Smooth muscle cell (in vitro differentiated cells): Measurements from ENCODE around the gene LUZP2. TPM values are rescaled to one million over a fixed set of nuclear protein-coding genes. Genes with fewer than 3 reads are reported as not detected.

ENCODE experiments used
- DNase-seq: peaks from one replicate; lab custom pipeline; 2025; ENCODE audit not compliant: unreplicated experiment; lab: John Stamatoyannopoulos, UW
- H2AFZ ChIP-seq: fragments of 200-600 bp; sonication (generic); 2 replicates; pipeline ENCODE4 v1.6.0; 2016; ENCODE audit warnings: antibody characterized with exemption, low read depth, mild to moderate bottlenecking
- H3F3A ChIP-seq: fragments of 200-600 bp; sonication (generic); 2 replicates; pipeline ENCODE4 v1.6.0; 2017; ENCODE audit warnings: antibody characterized with exemption, low read depth
- H3K27ac ChIP-seq: fragments of 200-600 bp; sonication (generic); 2 replicates; pipeline ENCODE4 v1.5.1; 2016; ENCODE audit warnings: low read depth, mild to moderate bottlenecking
- H3K27me3 ChIP-seq: fragments of 200-600 bp; sonication (generic); 2 replicates; pipeline ENCODE4 v1.6.1; 2016; ENCODE audit warnings: low read depth, mild to moderate bottlenecking
- H3K36me3 ChIP-seq: fragments of 200-600 bp; sonication (generic); 2 replicates; pipeline ENCODE4 v1.5.1; 2016; ENCODE audit warnings: low read depth
- H3K4me1 ChIP-seq: fragments of 200-600 bp; sonication (generic); 2 replicates; pipeline ENCODE4 v1.5.1; 2016; ENCODE audit warnings: low read depth
- H3K4me2 ChIP-seq: fragments of 200-600 bp; sonication (generic); 2 replicates; pipeline ENCODE4 v1.6.0; 2016; ENCODE audit warnings: mild to moderate bottlenecking
- H3K4me3 ChIP-seq: fragments of 200-600 bp; sonication (generic); 2 replicates; pipeline ENCODE4 v1.5.1; 2016; ENCODE audit warnings: mild to moderate bottlenecking
- H3K79me2 ChIP-seq: fragments of 200-600 bp; sonication (generic); 2 replicates; pipeline ENCODE4 v1.6.0; 2016; ENCODE audit warnings: low read depth, mild to moderate bottlenecking
- H3K9ac ChIP-seq: fragments of 200-600 bp; sonication (generic); 2 replicates; pipeline ENCODE4 v1.6.0; 2016; ENCODE audit warnings: low read depth
- H3K9me3 ChIP-seq: fragments of 200-600 bp; sonication (generic); replicated peaks from 2 replicates; pipeline ENCODE4 v1.5.1; 2016; ENCODE audit warnings: low read depth
- H4K20me1 ChIP-seq: fragments of 200-600 bp; sonication (generic); 2 replicates; pipeline ENCODE4 v1.6.0; 2016; ENCODE audit warnings: low read depth
- CTCF ChIP-seq: fragments of 200-600 bp; sonication (generic); IDR thresholded peaks from 2 replicates; pipeline ENCODE4 v1.5.1; 2017; ENCODE audit warnings: borderline replicate concordance, mild to moderate bottlenecking, antibody characterized with exemption; ENCODE audit not compliant: insufficient read depth, poor library complexity, severe bottlenecking
- WGBS: methylation state at CpG from one replicate; pipeline ENCODE4 v1.1.7; 2016; ENCODE audit warnings: low lambda C conversion rate; 5-methylcytosine and 5-hydroxymethylcytosine counted together
- polyA plus RNA-seq: library from polyadenylated mRNA; unstranded; fragments of >200 nt; fragmentation: Nextera tagmentation; extraction: Ambion mirVana; gene quantifications from 2 replicates; pipeline ENCODE4 v1.2.1, GENCODE V29; 2016
- total RNA-seq: library from RNA; depleted of rRNA; stranded (reverse); fragments of >200 nt; gene quantifications from 2 replicates; pipeline ENCODE4 v1.2.3, GENCODE V29; 2014

LUZP2 gene
- total and polyA plus RNA-seq, 2 experiments from 2014 or later = 1.1 to 1.3 TPM

GRCh38 chr11:24623121-24623520 is 126.3 kb downstream of the LUZP2 start:
- peak overlapping the region; percentile 22 for H3K4me2 ChIP-seq
- no peaks in the 10 kb centered on the region for H3K4me1 ChIP-seq
- no peak for DNase-seq
- no peaks in the 10 kb centered on the region for H3K79me2 ChIP-seq
- no peaks in the 10 kb centered on the region for H3F3A ChIP-seq
- no peak overlapping the region for H3K4me3 ChIP-seq
- H3K27me3 ChIP-seq = no peaks in the 10 kb centered on the region
- no peaks in the 10 kb centered on the region for H3K36me3 ChIP-seq
- 5% methylated on average over 1 of the region's 1 CpG for WGBS
- TF ChIP-seq CTCF = no peak
- no peaks in the 10 kb centered on the region for H4K20me1 ChIP-seq
- no peak overlapping the region for H3K27ac ChIP-seq
- H2AFZ ChIP-seq = peak overlapping the region; percentile 2
- H3K9me3 ChIP-seq = no peaks in the 10 kb centered on the region
- H3K9ac ChIP-seq = no peak overlapping the region

- no peaks in the 10 kb centered on the region for H3K4me1 ChIP-seq
- no peaks in the 10 kb centered on the region for H4K20me1 ChIP-seq
- H3K36me3 ChIP-seq = no peaks in the 10 kb centered on the region
- no peak overlapping the region for H3K27ac ChIP-seq
- no peaks in the 10 kb centered on the region for H3K79me2 ChIP-seq
- TF ChIP-seq CTCF = no peak
- 69% methylated on average over 2 of the region's 2 CpGs for WGBS
- H2AFZ ChIP-seq = no peak overlapping the region
- no peak overlapping the region for H3K9ac ChIP-seq
- DNase-seq = no peak
- no peak overlapping the region for H3K4me2 ChIP-seq
- no peaks in the 10 kb centered on the region for H3F3A ChIP-seq
- no peaks in the 10 kb centered on the region for H3K9me3 ChIP-seq
- no peaks in the 10 kb centered on the region for H3K27me3 ChIP-seq
- no peak overlapping the region for H3K4me3 ChIP-seq
Observed at GRCh38 chr11:24624432-24624831, 127.6 kb downstream of the LUZP2 start.

- 75% methylated on average over 1 of the region's 1 CpG for WGBS
- Histone ChIP-seq H3F3A (no peaks in the 10 kb centered on the region), H3K4me1 (no peaks in the 10 kb centered on the region), H3K27me3 (no peaks in the 10 kb centered on the region), H4K20me1 (no peaks in the 10 kb centered on the region), H3K79me2 (no peaks in the 10 kb centered on the region), H3K9ac (no peak overlapping the region), H2AFZ (no peak overlapping the region), H3K4me3 (no peak overlapping the region), H3K9me3 (no peaks in the 10 kb centered on the region), H3K27ac (no peak overlapping the region), H3K36me3 (no peaks in the 10 kb centered on the region), H3K4me2 (no peak overlapping the region)
- no peak for TF ChIP-seq CTCF
- no peak for DNase-seq
Observed at GRCh38 chr11:24625975-24626374, 129.1 kb downstream of the LUZP2 start.

GRCh38 chr11:24628224-24628776 is 131.4 kb downstream of the LUZP2 start:
- Histone ChIP-seq H3K4me2 (no peak overlapping the region), H3K27me3 (no peaks in the 10 kb centered on the region), H2AFZ (no peak overlapping the region), H3F3A (no peaks in the 10 kb centered on the region), H3K27ac (no peak overlapping the region), H3K9ac (no peak overlapping the region), H3K4me3 (no peak overlapping the region), H3K9me3 (no peaks in the 10 kb centered on the region), H3K79me2 (no peaks in the 10 kb centered on the region), H4K20me1 (no peaks in the 10 kb centered on the region), H3K4me1 (no peaks in the 10 kb centered on the region), H3K36me3 (no peaks in the 10 kb centered on the region)
- WGBS = 79% methylated on average over 5 of the region's 5 CpGs
- TF ChIP-seq CTCF = no peak
- no peak for DNase-seq
